HG03135 (cell line): ENCODE data around the gene ETV6.

ENCODE experiments used
- ATAC-seq: cut with Tn5 transposase; IDR thresholded peaks from one replicate; pipeline ENCODE4 v1.9.1; 2021; ENCODE audit warnings: mild to moderate bottlenecking, moderate library complexity; ENCODE audit not compliant: unreplicated experiment

The ETV6 gene

GRCh38 chr12:11877102-11877826 lies 227.8 kb downstream of the ETV6 start:
- no peak for ATAC-seq

- no peak for ATAC-seq
Observed at GRCh38 chr12:11877869-11878780, 228.7 kb downstream of the ETV6 start.

GRCh38 chr12:11879306-11879705 lies 229.8 kb downstream of the ETV6 start:
- no peak for ATAC-seq

GRCh38 chr12:11880381-11880780 lies 230.9 kb downstream of the ETV6 start:
- ATAC-seq, result no peak

GRCh38 chr12:11881835-11882234 lies 232.4 kb downstream of the ETV6 start:
- ATAC-seq, result no peak

- ATAC-seq, result no peak
Observed at GRCh38 chr12:11882301-11883019, 233.0 kb downstream of the ETV6 start.

- ATAC-seq, result no peak
Observed at GRCh38 chr12:11884116-11884515, 234.6 kb downstream of the ETV6 start.

GRCh38 chr12:11884706-11885105 lies 235.2 kb downstream of the ETV6 start:
- ATAC-seq, result no peak

GRCh38 chr12:11885261-11886038 lies 236.0 kb downstream of the ETV6 start:
- no peak for ATAC-seq

GRCh38 chr12:11886339-11886738 lies 236.9 kb downstream of the ETV6 start:
- no peak for ATAC-seq

GRCh38 chr12:11888029-11888428 lies 238.6 kb downstream of the ETV6 start:
- no peak for ATAC-seq

GRCh38 chr12:11891346-11891745 lies 241.9 kb downstream of the ETV6 start:
- no peak for ATAC-seq

- ATAC-seq, result no peak
Observed at GRCh38 chr12:11891754-11892386, 242.4 kb downstream of the ETV6 start.

GRCh38 chr12:11893998-11894397 lies 244.5 kb downstream of the ETV6 start:
- ATAC-seq, result no peak

GRCh38 chr12:11894890-11895289 lies 245.4 kb downstream of the ETV6 start:
- no peak for ATAC-seq

- no peak for ATAC-seq
Observed at GRCh38 chr12:11895421-11896078, 246.1 kb downstream of the ETV6 start.

- no peak for ATAC-seq
Observed at GRCh38 chr12:11896417-11896929, 247.0 kb downstream of the ETV6 start.

- ATAC-seq, result no peak
Observed at GRCh38 chr12:11897923-11898322, 248.4 kb downstream of the ETV6 start.

- no peak for ATAC-seq
Observed at GRCh38 chr12:11901701-11902524, 252.4 kb downstream of the ETV6 start.
